ENCODE results near the gene CLIP2. TPM values are rescaled to one million over a fixed set of nuclear protein-coding genes. Genes with fewer than 3 reads are reported as not detected.

The CLIP2 gene
- total RNA-seq, 1 donor from 2014 or later, result 12.9 TPM

DNA sequence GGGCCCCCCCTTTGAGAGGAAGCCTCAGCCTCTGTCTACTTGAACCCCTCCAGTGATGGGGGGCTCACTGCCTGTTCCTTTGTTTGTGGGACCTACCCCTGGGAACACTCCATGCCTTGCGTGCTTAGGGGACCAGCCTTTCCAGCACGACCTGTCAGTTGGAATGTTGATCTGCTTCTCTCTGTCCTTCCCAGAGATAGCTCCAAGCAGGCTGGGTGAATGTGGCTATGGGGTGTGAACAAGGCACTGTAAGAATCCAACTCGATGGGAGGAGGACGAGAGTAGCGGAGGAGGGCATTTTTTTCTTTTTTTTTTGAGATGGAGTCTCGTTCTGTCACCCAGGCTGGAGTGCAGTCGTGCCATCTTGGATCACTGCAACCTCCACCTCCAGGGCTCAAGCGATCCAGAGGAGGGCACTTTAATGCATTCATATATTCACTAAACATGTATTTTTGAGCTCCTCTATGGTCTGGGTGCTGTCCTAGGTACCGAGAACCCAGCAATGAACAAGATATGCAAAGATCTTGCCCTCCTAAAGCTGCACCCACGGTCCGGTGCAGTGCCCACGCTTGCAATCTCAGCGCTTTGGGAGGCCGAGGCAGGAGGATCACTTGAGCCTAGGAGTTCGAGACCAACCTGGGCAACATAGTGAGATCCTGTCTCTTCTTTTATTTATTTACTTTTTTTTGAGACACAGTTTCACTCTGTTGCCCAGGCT, 8.5 kb downstream of the CLIP2 start:
- no peaks in the 10 kb centered on the region for H3K36me3 ChIP-seq (ENCODE audit: control insufficient read depth, insufficient read depth, low read length)
- no peak for DNase-seq (ENCODE audit: low read depth)
- no peaks in the 10 kb centered on the region for H3K27me3 ChIP-seq (ENCODE audit: control insufficient read depth, insufficient read depth, low read length)
- FAIRE-seq, result no peak
- TF ChIP-seq, protein P1, sequence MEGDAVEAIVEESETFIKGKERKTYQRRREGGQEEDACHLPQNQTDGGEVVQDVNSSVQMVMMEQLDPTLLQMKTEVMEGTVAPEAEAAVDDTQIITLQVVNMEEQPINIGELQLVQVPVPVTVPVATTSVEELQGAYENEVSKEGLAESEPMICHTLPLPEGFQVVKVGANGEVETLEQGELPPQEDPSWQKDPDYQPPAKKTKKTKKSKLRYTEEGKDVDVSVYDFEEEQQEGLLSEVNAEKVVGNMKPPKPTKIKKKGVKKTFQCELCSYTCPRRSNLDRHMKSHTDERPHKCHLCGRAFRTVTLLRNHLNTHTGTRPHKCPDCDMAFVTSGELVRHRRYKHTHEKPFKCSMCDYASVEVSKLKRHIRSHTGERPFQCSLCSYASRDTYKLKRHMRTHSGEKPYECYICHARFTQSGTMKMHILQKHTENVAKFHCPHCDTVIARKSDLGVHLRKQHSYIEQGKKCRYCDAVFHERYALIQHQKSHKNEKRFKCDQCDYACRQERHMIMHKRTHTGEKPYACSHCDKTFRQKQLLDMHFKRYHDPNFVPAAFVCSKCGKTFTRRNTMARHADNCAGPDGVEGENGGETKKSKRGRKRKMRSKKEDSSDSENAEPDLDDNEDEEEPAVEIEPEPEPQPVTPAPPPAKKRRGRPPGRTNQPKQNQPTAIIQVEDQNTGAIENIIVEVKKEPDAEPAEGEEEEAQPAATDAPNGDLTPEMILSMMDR (IDR thresholded peaks at IDR 0.05; ENCODE audit: insufficient read depth, low read length, severe bottlenecking), result no peak
- no peak overlapping the region for H3K4me3 ChIP-seq (ENCODE audit: low read depth, low read length)

DNA sequence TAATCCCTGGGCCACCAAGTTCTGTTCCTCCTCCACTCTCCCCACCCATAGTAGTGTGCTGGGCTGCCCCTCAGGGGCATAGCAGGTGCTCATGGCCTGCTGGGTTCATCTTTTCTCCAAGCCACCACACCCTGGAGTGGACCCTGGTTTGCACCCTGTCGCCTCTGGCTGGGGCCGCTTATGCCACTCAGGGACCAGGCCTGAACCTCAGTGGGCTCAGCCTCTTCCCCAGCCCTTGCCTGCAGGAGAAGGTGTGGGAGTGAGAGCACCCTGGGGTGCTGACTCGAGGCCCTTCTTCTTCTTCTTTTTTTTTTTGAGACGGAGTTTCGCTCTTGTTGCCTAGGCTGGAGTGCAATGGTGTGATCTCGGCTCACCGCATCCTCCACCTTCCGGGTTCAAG, 10.2 kb downstream of the CLIP2 start:
- Histone ChIP-seq H3K4me3 (ENCODE audit: low read depth, low read length) (no peak overlapping the region), H3K27me3 (ENCODE audit: control insufficient read depth, insufficient read depth, low read length) (no peaks in the 10 kb centered on the region), H3K36me3 (ENCODE audit: control insufficient read depth, insufficient read depth, low read length) (no peaks in the 10 kb centered on the region)
- DNase-seq (ENCODE audit: low read depth) (no peak), FAIRE-seq (no peak)
- TF ChIP-seq, protein P1 (IDR thresholded peaks at IDR 0.05; ENCODE audit: insufficient read depth, low read length, severe bottlenecking), result no peak

DNA sequence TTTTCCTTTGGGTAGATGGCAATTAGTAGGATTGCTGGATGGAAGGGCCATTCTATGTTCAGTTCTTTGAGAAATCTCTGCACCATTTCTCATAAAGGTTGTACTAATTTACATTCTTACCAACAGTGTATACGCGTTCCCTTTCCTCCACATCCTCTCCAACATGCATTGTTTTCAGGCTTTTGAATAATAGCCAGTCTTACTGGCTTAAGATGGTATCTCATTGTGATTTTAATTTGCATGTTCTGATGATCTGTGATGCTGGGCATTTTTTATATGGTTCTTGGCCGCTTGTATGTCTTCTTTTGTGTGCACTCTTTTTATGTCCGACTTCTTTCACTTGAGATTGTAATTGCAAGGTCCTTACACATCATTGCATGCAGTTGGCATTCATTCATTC, 11.7 kb downstream of the CLIP2 start:
- TF ChIP-seq, protein P1 (IDR thresholded peaks at IDR 0.05; ENCODE audit: insufficient read depth, low read length, severe bottlenecking), result no peak
- no peak for DNase-seq (ENCODE audit: low read depth)
- no peaks in the 10 kb centered on the region for H3K36me3 ChIP-seq (ENCODE audit: control insufficient read depth, insufficient read depth, low read length)
- FAIRE-seq, result no peak
- H3K4me3 ChIP-seq (ENCODE audit: low read depth, low read length), result no peak overlapping the region
- H3K27me3 ChIP-seq (ENCODE audit: control insufficient read depth, insufficient read depth, low read length), result no peaks in the 10 kb centered on the region

DNA sequence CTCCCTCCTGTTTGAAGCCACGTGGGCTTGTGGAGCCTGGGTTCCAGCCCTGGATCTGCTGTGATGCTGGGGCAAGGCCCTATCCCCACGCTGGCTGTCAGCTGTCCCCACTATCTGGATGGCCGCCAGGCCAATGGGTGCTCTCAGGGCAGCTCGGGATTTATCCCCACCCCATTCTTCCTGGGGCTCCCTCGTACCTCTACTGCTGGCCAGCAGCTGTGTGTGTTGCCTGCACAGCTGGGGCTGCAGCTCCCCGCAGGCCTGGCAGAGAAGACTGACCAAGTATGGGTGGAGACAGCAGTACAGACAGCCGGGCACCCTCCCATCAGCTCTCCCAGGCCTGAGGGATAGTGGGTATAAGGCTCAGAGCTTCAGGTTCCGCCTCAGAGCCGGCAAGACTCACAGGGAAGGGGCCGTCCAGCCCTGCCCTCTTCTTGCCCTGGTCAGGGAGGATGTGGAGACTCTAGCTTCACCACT, 13.6 kb downstream of the CLIP2 start:
- DNase-seq (ENCODE audit: low read depth), result no peak
- FAIRE-seq, result no peak
- H3K27me3 ChIP-seq (ENCODE audit: control insufficient read depth, insufficient read depth, low read length), result no peaks in the 10 kb centered on the region
- TF ChIP-seq, protein P1 (IDR thresholded peaks at IDR 0.05; ENCODE audit: insufficient read depth, low read length, severe bottlenecking), result no peak
- H3K4me3 ChIP-seq (ENCODE audit: low read depth, low read length), result no peak overlapping the region
- H3K36me3 ChIP-seq (ENCODE audit: control insufficient read depth, insufficient read depth, low read length), result no peaks in the 10 kb centered on the region

DNA sequence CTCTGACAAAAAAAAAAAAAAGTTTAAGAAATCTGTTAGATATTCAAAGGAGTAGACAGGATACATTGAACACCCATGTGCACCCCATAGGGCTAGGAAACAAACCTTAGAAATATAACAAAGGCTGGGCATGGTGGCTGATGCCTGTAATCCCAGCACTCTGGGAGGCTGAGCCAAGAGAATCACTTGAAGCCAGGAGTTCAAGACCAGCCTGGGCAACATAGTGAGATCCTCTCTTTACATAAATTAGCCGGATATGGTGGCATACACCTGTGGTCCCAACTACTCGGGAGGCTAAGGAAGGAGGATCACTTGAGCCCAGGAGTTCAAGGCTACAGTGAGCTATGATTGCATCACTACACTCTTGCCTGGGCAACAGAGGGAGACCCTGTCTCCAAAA, 15.3 kb downstream of the CLIP2 start:
- no peaks in the 10 kb centered on the region for H3K36me3 ChIP-seq (ENCODE audit: control insufficient read depth, insufficient read depth, low read length)

More for the DNA sequence above, 15.3 kb downstream of the CLIP2 start:
- FAIRE-seq (no peak), DNase-seq (ENCODE audit: low read depth) (no peak)
- H3K4me3 ChIP-seq (ENCODE audit: low read depth, low read length), result no peak overlapping the region
- H3K27me3 ChIP-seq (ENCODE audit: control insufficient read depth, insufficient read depth, low read length), result no peaks in the 10 kb centered on the region
- TF ChIP-seq, protein P1 (IDR thresholded peaks at IDR 0.05; ENCODE audit: insufficient read depth, low read length, severe bottlenecking), result no peak

Data from bronchial epithelial cell (primary cell).